ENCODE data around the gene TIAM2.

DNA sequence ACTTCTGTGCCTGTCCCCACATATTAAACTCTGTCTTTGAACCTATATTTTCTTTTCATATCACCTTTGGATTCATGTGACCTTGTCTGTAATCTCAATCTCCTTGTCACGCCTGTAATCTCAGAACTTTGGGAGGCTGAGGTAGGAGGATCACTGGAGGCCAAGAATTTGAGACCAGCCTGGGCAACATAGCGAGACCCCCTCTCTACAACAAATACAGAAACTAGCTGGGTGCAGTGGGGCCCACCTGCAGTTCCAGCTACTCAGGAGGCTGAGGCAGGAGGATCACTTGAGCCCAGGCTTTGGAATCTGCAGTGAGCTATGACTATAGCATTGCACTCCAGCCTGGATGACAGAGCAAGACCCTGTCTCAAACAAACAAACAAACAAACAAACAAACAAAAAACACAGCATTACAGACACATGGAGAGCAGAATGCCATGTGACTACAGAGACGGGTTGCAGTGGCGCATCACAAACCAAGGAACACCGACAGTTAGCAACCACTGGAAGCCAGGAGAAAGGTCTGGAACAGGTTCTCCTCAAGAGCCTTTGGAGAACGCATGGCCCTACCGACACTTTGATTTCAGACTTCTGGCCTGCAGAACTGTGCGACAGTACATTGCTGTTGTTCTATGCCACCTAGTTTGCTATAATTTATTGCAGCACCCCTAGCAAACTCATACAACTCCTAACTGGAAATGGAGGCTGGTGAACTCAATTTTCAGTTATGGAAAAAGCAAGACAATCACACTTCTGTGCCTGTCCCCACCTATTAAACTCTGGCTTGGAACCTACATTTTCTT, 14.6 kb upstream of the TIAM2 start:
- TF ChIP-seq, protein P1, sequence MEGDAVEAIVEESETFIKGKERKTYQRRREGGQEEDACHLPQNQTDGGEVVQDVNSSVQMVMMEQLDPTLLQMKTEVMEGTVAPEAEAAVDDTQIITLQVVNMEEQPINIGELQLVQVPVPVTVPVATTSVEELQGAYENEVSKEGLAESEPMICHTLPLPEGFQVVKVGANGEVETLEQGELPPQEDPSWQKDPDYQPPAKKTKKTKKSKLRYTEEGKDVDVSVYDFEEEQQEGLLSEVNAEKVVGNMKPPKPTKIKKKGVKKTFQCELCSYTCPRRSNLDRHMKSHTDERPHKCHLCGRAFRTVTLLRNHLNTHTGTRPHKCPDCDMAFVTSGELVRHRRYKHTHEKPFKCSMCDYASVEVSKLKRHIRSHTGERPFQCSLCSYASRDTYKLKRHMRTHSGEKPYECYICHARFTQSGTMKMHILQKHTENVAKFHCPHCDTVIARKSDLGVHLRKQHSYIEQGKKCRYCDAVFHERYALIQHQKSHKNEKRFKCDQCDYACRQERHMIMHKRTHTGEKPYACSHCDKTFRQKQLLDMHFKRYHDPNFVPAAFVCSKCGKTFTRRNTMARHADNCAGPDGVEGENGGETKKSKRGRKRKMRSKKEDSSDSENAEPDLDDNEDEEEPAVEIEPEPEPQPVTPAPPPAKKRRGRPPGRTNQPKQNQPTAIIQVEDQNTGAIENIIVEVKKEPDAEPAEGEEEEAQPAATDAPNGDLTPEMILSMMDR (IDR thresholded peaks at IDR 0.05; ENCODE audit: poor library complexity) = no peak
- no peak for TF ChIP-seq EZH2 (IDR thresholded peaks at IDR 0.05; ENCODE audit: borderline replicate concordance)

Measured in hepatocyte (in vitro differentiated cells).